ENCODE data around the gene APBB1. TPM values are rescaled to one million over a fixed set of nuclear protein-coding genes. Genes with fewer than 3 reads are reported as not detected.

The APBB1 gene
- total and polyA plus RNA-seq, 10 of the 15 experiments (the other 5 are each of a cell fraction or from before 2014, with no cell fraction given): 0.31 to 10.6 (median 5.4) TPM

DNA sequence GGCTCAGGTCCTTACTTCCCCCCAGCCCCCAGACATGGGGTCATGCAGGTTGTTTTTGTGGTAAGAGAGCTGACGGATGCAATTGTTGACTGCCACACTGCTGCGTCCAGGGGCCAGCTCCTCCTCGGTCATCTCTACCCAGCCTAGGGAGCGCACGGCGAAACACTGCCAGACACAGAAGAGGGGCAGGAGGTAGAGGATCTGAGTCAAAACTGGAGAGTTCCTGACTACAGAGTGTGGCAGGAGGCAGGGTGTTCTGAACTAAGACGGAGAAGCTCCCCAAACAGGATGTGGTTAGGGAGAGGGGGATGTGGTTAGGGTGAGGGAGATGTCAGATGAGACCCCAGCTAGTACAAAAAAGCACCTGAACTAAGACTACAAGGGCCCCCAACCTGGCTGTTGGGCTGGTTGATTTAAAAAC is 16.3 kb downstream of the APBB1 start (continued):
- TF ChIP-seq SUZ12 (IDR thresholded peaks at IDR 0.05; ENCODE audit: unreplicated experiment) (no peak), GABPA (IDR thresholded peaks at IDR 0.05; ENCODE audit: low read depth) (peak; percentile 87), BHLHE40 (IDR thresholded peaks at IDR 0.05; ENCODE audit: borderline replicate concordance in 1 of 2, low read depth in 2 of 2, low read length in 1 of 2) (peak in 1 of 2 experiments; percentile 45; a peak in 1 of 4 replicates), LARP7 (IDR thresholded peaks at IDR 0.05) (no peak), HDAC6 (IDR thresholded peaks at IDR 0.05; ENCODE audit: unreplicated experiment) (no peak), SP1 (IDR thresholded peaks at IDR 0.05; ENCODE audit: low read depth, low read length) (peak; percentile 57), NFYB (IDR thresholded peaks at IDR 0.05; ENCODE audit: insufficient read depth, low read depth, low read length) (no peak), IRF4 (IDR thresholded peaks at IDR 0.05; ENCODE audit: low read depth, low read length) (peak; percentile 95), SMC3 (IDR thresholded peaks at IDR 0.05; ENCODE audit: borderline replicate concordance, low read length) (no peak), SPI1 (IDR thresholded peaks at IDR 0.05; ENCODE audit: borderline replicate concordance, insufficient read depth, low read depth, low read length) (no peak), RBBP5 (conservative IDR thresholded peaks at IDR 0.05) (no peak), CBX5 (IDR thresholded peaks at IDR 0.05; ENCODE audit: low read depth) (no peak), TBL1XR1 (IDR thresholded peaks at IDR 0.05; ENCODE audit: low read depth, low read length) (peak; percentile 70), ASH2L (IDR thresholded peaks at IDR 0.05; ENCODE audit: borderline replicate concordance, low read depth) (no peak), TCF7 (IDR thresholded peaks at IDR 0.05; ENCODE audit: borderline replicate concordance) (no peak), MYC (IDR thresholded peaks at IDR 0.05; ENCODE audit: insufficient read depth, insufficient read length, insufficient replicate concordance, low read length, severe bottlenecking) (no peak)
- TF ChIP-seq, protein P1, sequence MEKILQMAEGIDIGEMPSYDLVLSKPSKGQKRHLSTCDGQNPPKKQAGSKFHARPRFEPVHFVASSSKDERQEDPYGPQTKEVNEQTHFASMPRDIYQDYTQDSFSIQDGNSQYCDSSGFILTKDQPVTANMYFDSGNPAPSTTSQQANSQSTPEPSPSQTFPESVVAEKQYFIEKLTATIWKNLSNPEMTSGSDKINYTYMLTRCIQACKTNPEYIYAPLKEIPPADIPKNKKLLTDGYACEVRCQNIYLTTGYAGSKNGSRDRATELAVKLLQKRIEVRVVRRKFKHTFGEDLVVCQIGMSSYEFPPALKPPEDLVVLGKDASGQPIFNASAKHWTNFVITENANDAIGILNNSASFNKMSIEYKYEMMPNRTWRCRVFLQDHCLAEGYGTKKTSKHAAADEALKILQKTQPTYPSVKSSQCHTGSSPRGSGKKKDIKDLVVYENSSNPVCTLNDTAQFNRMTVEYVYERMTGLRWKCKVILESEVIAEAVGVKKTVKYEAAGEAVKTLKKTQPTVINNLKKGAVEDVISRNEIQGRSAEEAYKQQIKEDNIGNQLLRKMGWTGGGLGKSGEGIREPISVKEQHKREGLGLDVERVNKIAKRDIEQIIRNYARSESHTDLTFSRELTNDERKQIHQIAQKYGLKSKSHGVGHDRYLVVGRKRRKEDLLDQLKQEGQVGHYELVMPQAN (conservative IDR thresholded peaks at IDR 0.05): no peak
- TF ChIP-seq, protein P2, sequence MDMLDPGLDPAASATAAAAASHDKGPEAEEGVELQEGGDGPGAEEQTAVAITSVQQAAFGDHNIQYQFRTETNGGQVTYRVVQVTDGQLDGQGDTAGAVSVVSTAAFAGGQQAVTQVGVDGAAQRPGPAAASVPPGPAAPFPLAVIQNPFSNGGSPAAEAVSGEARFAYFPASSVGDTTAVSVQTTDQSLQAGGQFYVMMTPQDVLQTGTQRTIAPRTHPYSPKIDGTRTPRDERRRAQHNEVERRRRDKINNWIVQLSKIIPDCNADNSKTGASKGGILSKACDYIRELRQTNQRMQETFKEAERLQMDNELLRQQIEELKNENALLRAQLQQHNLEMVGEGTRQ (IDR thresholded peaks at IDR 0.05; ENCODE audit: borderline replicate concordance, low read depth, low read length): no peak
- TF ChIP-seq, protein P3, sequence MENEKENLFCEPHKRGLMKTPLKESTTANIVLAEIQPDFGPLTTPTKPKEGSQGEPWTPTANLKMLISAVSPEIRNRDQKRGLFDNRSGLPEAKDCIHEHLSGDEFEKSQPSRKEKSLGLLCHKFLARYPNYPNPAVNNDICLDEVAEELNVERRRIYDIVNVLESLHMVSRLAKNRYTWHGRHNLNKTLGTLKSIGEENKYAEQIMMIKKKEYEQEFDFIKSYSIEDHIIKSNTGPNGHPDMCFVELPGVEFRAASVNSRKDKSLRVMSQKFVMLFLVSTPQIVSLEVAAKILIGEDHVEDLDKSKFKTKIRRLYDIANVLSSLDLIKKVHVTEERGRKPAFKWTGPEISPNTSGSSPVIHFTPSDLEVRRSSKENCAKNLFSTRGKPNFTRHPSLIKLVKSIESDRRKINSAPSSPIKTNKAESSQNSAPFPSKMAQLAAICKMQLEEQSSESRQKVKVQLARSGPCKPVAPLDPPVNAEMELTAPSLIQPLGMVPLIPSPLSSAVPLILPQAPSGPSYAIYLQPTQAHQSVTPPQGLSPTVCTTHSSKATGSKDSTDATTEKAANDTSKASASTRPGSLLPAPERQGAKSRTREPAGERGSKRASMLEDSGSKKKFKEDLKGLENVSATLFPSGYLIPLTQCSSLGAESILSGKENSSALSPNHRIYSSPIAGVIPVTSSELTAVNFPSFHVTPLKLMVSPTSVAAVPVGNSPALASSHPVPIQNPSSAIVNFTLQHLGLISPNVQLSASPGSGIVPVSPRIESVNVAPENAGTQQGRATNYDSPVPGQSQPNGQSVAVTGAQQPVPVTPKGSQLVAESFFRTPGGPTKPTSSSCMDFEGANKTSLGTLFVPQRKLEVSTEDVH (IDR thresholded peaks at IDR 0.05; ENCODE audit: low read depth, partially characterized antibody): no peak
- TF ChIP-seq, protein P4, sequence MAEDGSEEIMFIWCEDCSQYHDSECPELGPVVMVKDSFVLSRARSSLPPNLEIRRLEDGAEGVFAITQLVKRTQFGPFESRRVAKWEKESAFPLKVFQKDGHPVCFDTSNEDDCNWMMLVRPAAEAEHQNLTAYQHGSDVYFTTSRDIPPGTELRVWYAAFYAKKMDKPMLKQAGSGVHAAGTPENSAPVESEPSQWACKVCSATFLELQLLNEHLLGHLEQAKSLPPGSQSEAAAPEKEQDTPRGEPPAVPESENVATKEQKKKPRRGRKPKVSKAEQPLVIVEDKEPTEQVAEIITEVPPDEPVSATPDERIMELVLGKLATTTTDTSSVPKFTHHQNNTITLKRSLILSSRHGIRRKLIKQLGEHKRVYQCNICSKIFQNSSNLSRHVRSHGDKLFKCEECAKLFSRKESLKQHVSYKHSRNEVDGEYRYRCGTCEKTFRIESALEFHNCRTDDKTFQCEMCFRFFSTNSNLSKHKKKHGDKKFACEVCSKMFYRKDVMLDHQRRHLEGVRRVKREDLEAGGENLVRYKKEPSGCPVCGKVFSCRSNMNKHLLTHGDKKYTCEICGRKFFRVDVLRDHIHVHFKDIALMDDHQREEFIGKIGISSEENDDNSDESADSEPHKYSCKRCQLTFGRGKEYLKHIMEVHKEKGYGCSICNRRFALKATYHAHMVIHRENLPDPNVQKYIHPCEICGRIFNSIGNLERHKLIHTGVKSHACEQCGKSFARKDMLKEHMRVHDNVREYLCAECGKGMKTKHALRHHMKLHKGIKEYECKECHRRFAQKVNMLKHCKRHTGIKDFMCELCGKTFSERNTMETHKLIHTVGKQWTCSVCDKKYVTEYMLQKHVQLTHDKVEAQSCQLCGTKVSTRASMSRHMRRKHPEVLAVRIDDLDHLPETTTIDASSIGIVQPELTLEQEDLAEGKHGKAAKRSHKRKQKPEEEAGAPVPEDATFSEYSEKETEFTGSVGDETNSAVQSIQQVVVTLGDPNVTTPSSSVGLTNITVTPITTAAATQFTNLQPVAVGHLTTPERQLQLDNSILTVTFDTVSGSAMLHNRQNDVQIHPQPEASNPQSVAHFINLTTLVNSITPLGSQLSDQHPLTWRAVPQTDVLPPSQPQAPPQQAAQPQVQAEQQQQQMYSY (CRISPR knock-in tag; IDR thresholded peaks at IDR 0.05): no peak
- TF ChIP-seq, protein P5, sequence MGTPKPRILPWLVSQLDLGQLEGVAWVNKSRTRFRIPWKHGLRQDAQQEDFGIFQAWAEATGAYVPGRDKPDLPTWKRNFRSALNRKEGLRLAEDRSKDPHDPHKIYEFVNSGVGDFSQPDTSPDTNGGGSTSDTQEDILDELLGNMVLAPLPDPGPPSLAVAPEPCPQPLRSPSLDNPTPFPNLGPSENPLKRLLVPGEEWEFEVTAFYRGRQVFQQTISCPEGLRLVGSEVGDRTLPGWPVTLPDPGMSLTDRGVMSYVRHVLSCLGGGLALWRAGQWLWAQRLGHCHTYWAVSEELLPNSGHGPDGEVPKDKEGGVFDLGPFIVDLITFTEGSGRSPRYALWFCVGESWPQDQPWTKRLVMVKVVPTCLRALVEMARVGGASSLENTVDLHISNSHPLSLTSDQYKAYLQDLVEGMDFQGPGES (IDR thresholded peaks at IDR 0.05): no peak

Data from GM12878 (cell line).